GM10248 (cell line): ENCODE results near the gene ENOX1.

ENCODE experiments used
- CTCF ChIA-PET: fragments of 300-600 bp; sonication (Branson Sonifier 250); formaldehyde crosslinking; extraction: SDS; loops from one replicate; lab custom pipeline; 2021; ENCODE audit warnings: antibody characterized with exemption; lab: Yijun Ruan, JAX
- POLR2A ChIA-PET: fragments of 350-650 bp; sonication (Branson Sonifier 250); formaldehyde crosslinking; extraction: SDS; loops from one replicate; lab custom pipeline; 2020; ENCODE audit warnings: antibody characterized with exemption; lab: Yijun Ruan, JAX
- DNase-seq: peaks from one replicate; pipeline ENCODE4 v3.0.0; 2012; ENCODE audit errors: extremely low spot score
- CTCF ChIP-seq: IDR thresholded peaks from 2 replicates; pipeline ENCODE4 v1.5.1; 2012; ENCODE audit warnings: mild to moderate bottlenecking, low read depth; ENCODE audit errors: extremely low read depth, missing control alignments, control extremely low read depth

The ENOX1 gene

DNA sequence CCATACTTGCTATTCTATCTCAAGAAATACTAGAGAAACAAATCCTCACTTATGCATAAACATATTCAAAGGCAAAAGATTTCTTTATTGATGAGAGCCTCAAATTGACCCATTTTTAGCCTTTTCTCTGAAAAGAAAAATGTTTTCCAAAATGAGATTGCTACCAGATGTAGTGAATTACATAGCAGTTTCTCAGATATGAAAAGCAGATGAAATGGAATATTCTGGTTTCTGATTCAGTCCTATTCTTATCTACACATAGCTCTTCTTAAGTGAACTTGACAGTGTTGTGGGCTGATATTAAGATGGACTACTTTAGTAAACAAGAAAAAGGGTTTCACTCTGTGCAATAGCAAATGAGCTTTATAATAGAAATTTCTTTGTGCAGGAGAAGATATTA lies 579.9 kb downstream of the ENOX1 start:
- POLR2A ChIA-PET, result no interaction called here
- CTCF ChIA-PET, result no interaction called here
- DNase-seq, result no peak
- TF ChIP-seq CTCF, result no peak

DNA sequence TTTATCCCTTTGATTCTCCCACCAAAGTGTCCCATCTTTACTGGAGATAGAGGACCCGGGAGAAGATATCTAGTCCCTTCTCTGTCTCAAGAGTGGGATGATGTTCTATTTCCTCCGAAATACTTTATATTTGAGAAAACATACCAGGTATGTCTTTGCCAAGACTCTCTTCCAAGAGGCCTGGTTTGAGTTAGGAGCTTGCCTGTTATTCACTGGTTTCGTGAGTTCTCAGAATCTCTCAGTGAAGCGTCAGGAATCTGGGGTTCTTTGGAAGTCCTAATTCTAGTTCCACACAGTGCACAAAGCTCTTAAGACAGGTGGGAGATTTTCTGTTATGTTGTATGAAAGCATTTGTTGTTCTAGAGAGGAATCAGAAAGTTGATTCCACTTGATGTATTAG lies 581.4 kb downstream of the ENOX1 start:
- ChIA-PET CTCF (no interaction called here), POLR2A (no interaction called here)
- no peak for DNase-seq
- no peak for TF ChIP-seq CTCF

DNA sequence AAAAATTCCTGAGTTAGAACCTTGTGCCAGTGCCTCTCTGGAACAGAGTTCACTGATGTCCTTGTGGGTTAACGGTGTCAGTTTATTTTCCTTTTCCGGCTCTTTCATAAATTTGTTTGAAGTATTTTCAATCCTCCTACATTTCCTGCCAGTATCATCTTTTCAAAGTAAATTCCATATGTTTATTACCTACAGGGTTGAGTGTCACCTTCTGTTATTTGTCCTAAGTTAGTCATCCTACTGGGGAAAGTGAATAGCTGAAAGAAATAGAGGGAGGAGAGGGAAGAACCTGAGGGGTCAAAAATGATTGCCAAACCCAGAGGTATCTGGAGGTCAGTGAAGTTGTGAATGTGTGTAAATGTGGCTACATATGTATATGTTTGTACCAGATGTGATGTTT lies 582.2 kb downstream of the ENOX1 start:
- no peak for DNase-seq
- TF ChIP-seq CTCF, result no peak
- POLR2A ChIA-PET, result no interaction called here
- CTCF ChIA-PET, result no interaction called here

DNA sequence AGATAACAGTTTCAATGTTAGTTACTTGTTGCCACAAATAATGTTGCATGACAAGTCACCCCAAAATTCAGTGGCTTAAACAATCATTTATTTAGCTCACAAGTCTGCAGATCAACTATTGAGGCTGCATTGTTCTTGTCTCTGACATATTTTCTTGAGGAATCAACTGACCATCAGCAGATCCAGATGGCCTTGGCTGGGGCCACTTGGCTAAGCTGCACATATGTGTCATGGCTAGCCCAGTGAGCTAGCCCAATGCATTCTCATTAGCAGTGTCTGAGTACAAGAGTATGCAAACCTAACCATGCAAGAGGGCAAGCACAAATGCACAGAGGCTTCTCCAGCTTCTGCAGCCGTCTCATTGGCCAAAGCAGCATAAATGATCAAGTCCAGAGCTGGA lies 583.0 kb downstream of the ENOX1 start:
- TF ChIP-seq CTCF, result no peak
- ChIA-PET POLR2A (no interaction called here), CTCF (no interaction called here)
- DNase-seq, result no peak

DNA sequence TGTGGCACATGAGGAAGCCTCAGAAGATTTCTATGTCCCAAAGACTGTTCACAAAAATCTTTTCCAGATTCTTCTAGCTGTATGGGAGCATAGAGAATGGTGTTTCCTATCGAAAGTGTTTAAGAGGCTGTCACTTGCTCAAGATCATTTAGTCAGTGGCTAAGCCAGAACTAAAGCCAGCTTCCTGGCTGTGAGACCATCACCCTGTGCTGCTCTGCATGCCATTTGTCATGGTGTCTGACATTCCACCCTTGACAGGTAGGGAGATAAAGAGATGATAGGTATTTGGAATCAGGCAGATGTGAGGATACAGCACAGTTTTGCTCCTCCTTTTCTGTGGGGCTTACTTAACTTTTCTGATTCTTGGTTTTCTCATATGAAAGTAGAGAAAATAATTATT lies 586.0 kb downstream of the ENOX1 start:
- POLR2A ChIA-PET, result no interaction called here
- no peak for TF ChIP-seq CTCF
- CTCF ChIA-PET, result no interaction called here
- no peak for DNase-seq

DNA sequence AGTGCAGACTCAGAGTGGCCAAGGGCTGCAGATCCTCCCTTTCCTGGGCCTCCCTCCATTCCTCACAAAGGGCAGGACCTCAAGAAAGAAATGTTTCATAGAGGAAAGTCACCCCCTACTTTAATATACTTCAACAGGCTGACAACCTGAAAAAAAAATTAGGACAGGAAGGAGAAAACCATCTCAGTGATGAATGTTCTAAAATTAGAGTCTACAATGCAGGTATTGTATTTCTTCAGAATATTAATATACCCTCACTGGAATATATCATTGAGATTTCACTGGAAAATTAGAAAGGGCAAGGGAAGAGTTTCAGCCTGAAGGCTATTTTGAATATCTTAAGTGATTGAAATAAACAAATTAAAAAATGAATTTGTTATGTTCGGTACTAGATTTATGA lies 586.5 kb downstream of the ENOX1 start:
- TF ChIP-seq CTCF, result no peak
- ChIA-PET CTCF (no interaction called here), POLR2A (no interaction called here)
- DNase-seq, result no peak

- CTCF ChIA-PET, result no interaction called here
- no peak for TF ChIP-seq CTCF
- POLR2A ChIA-PET, result no interaction called here
- DNase-seq, result no peak
Observed at GRCh38 chr13:43196750-43197370, 589.9 kb downstream of the ENOX1 start.
